ENCODE results near the gene CASKIN1. TPM values are rescaled to one million over a fixed set of nuclear protein-coding genes. Genes with fewer than 3 reads are reported as not detected.

CASKIN1 gene
- polyA plus RNA-seq, 3 donors, result 1.8 to 2.6 (median 1.9) TPM

GRCh38 chr16:2195322-2196161 lies 863 bp downstream of the CASKIN1 start:
- no peak for DNase-seq

GRCh38 chr16:2194852-2195321 lies 1.5 kb downstream of the CASKIN1 start:
- no peak for DNase-seq

DNA sequence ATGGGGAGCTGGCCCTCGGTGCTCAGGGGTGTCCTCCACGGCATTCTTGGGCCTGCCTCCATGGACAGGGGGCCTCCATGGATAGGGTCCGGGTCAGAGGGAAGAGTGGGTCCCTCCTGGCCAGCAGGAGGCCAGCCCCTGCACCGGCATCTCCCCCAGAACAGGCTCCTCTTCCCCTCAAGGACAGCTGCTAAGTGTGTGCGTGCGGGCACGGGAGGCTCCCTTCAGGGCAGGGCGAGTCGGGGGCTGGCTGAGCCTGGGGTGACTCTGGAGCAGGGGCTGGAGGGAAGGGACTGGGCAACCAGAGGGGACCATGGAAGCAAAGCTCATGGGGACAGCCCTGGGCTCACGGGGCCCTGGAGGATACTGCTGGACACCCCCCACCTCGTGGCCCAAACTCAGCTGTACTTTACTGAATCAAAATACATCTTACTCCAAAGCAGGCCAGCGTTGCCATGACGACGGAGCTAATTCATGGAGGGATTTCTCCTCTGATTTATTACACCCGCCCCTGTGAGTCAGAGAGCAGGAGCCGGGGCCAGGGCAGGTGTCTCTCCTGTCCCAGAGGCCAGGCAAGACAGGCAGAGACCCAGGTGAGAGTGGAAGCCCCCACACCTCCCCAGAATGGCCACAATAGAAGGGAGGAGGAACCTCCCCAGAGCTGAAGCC lies 2.1 kb downstream of the CASKIN1 start:
- no peak for DNase-seq

- DNase-seq, result no peak
Observed at GRCh38 chr16:2191446-2191706, 5.0 kb downstream of the CASKIN1 start.

DNA sequence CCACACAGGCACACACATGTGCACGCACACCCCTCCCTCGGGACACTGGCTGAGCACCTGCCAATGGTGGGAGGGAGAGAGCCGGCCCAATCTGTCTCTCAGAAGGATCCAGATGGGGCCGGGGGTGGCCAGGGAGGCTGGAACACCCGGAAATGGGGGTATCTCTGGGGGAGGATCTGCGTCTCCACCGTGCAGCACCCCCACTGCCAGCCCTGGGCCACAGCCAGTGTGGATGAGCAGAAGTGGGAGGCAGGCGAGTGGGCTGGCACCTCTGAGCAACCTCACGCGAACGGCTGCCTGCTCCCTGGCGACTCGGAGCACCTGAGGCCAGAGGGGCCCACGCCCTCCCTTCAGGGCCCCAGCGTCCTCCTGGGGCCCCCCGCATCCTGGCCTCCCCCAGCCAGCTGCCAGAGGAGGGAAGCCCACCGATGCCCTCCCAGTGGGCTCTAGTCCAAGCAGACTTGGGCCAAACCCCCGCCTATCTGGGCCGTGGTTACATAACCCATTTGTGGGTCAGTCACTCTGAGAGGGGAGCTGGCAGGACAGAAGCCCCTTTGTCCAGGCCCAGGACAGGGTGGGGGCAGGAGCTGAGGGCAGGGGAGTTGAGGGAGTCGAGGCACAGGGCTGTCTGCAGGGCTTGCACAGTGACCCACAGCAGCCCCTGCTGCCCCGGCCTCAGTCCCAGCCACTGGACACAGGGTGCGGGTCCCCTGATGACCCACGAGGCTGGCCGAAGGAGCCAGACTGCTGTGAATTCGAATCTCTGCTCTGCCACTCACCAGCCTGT lies 5.6 kb downstream of the CASKIN1 start:
- no peak for DNase-seq

GRCh38 chr16:2190002-2190658 lies 6.3 kb downstream of the CASKIN1 start:
- no peak for DNase-seq

- no peak for DNase-seq
Observed at GRCh38 chr16:2189252-2189893, 7.0 kb downstream of the CASKIN1 start.

DNA sequence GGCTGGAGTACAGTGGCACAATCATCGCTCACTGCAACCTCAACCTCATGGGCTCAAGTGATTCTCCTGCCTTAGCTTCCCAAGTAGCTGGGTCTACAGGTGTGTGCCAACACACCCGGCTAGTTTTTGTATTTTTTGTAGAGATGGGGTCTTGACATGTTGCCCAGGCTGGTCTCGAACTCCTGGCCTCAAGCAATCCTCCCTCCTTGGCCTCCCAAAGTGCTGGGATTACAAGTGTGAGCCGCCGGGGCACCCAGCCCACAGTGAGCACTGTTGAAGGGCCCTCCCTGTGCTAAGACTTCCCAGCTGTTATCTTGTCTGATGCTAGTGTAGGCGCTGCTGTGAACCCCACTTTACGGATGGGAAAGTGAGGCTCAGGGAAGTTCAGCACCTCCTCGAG lies 8.0 kb downstream of the CASKIN1 start:
- no peak for DNase-seq

DNA sequence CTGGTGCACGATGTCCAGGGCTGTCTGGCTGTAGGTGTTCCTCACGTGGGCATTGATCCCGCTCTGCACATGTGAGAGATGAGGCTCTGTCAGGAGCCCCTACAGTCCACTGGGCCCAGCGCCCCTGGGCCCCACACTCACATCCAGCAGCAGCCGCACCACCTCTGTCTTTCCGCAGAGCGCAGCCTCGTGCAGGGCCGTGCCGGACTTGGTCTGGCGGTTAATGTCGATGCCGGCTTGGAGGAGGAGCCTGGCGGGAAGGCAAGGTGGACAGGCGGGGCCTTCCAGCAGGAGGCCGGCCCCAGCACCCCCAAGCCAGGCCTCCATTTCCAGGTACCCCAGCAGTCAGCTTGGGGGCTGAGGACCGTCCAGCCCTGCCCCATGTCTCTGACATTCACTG lies 9.2 kb downstream of the CASKIN1 start:
- no peak for DNase-seq

- DNase-seq, result no peak
Observed at GRCh38 chr16:2186505-2186904, 9.9 kb downstream of the CASKIN1 start.

DNA sequence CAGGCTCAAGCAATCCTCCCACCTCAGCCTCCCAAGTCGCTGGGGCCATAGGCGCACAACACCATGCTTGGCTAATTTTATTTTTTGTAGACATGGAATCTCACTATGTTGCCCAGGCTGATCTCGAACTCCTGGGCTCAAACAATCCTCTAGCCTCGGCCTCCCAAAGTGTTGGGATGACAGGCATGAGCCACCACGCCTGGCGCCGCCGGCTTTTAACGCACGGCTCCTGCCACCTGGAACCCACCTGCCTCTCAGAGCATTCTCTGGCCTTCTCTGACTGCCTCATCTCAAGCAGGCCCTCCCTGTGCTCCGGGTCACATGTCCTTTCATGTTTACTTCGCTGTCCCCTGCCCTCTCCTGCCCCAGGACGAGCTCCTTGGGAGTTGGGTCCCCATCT lies 10.3 kb downstream of the CASKIN1 start:
- DNase-seq, result no peak

GRCh38 chr16:2184962-2185361 lies 11.4 kb downstream of the CASKIN1 start:
- no peak for DNase-seq

GRCh38 chr16:2184346-2184745 lies 12.1 kb downstream of the CASKIN1 start:
- no peak for DNase-seq

- no peak for DNase-seq
Observed at GRCh38 chr16:2183671-2184070, 12.7 kb downstream of the CASKIN1 start.

- no peak for DNase-seq
Observed at GRCh38 chr16:2181952-2182351, 14.5 kb downstream of the CASKIN1 start.

DNA sequence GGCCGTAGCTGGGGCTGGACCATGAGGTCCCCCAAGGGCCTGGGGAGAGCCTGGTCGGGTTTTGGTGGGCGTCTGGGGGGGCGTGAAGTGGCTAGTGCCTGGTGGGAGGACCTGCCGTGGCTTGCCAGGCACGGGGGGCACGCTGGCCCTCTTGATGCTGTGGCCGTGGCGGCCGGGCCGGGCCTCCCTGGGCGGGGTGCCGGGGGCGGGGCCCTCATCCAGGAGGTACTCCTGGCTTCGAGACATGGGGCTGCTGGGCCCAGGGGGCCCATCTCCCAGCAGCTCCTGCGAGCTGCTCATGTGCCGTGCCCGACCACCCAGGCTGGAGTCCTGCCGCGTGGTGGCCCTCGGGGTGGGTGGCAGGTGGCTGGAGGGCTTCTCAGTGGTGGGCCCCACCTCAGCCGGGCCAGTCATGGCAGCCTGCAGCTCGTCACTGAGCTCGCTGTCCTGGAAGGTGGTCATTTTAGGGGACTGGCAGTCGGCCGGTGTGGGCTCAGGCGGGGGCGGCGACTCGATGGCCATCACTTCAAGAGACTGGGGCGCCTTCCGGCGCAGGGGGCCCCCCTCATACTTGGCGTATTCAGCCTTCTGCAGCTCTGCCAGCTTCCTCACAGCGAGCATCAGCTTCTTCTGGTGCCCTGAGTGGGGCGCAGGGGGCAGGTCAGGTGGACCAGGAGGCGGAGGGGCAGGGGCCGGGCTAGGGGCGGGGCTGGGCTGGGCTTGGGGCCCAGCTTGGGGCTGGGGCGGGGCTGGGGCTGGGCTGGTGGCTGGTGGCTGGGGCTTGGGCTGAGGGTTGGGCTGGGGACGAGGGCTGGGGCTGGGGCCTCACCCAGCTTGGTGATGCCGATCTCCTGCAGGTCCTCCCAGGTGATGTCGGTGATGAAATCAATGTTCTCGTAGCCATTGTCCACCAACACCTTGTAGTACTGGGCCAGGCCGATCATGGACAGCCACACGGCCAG lies 15.2 kb downstream of the CASKIN1 start:
- DNase-seq, result no peak

DNA sequence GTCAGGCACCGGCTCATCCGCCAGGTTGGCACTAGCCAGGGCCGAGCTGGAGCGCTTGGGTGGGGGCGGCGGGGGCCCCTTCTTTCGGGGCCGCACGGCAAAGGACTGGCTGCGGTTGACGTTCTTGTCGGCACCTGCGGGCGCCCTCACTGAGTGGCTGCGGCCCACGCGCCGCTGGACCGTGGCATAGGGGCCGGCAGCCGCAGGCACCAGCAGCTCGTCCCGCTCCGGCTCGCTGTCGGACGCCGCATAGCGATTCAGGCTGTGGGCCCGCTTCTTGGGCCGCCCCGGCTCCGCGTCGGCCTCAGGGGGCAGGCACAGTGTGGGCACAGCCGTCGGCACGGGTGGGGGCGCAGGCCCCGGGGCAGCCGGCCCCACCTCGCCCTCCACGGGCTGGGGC lies 15.9 kb downstream of the CASKIN1 start:
- no peak for DNase-seq

GRCh38 chr16:2179576-2179975 lies 16.8 kb downstream of the CASKIN1 start:
- no peak for DNase-seq

GRCh38 chr16:2179107-2179501 lies 17.3 kb downstream of the CASKIN1 start:
- DNase-seq, result no peak

DNA sequence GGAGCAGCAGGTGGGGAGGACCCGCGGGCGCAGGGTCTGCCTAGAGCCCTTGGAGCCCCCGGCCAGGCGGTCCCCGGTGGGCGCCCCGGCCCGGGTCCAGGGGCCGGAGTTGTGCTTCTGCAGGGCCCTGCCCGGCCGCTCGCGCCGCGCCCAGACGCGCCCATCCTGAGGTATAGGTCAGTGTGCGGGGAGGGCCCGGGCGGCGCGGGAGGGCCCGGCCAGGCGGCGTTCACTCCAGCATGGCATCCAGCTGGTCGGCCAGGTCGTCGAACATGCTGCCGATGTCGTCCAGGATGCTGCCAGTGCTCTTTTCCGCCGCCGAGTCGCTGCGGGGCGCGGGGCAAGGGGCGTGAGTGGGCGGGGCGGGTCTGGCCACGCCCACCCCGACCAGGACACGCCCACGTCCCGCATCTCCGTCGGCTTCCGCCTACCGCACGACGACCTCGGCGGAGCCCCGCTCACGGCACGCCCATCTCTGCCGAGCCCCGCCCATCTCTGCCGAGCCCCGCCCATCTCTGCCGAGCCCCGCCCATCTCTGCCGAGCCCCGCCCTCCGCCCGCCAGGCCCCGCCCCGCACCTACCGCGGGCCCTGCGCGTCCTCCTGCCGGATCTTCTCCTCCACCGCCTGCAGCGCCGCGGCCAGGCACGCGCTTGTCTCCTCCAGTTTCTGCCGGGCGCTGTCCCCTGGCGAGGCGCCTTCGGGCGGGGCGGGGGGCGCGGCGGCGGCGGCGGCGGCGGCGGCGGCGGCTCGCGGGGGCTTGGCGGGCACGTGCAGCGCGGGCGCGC lies 17.9 kb downstream of the CASKIN1 start:
- DNase-seq, result no peak

All from renal pelvis (tissue), 4 donors.